Measurements from ENCODE around the gene PHACTR3. TPM values are rescaled to one million over a fixed set of nuclear protein-coding genes. Genes with fewer than 3 reads are reported as not detected.

The PHACTR3 gene
- total RNA-seq, 2 donors from 2014 or later: 0.13 TPM; not detected in 1

- TF ChIP-seq CTCF (conservative IDR thresholded peaks at IDR 0.05): no peak
- H3K9me3 Mint-ChIP-seq: no peaks in the 10 kb centered on the region
- Histone ChIP-seq H3K4me3 (ENCODE audit: low read length) (no peak overlapping the region), H3K27me3 (ENCODE audit: control insufficient read depth, insufficient read depth, low read length, poor library complexity, severe bottlenecking) (peaks cover 81% of the 10 kb centered on the region), H3K4me1 (ENCODE audit: control insufficient read depth, insufficient read depth, low read length) (no peaks in the 10 kb centered on the region), H3K9me3 (ENCODE audit: control insufficient read depth, low read length) (no peaks in the 10 kb centered on the region), H3K36me3 (ENCODE audit: control insufficient read depth, insufficient read depth, low read length) (no peaks in the 10 kb centered on the region), H3K27ac (ENCODE audit: low read depth, low read length) (no peak overlapping the region), H3K9ac (ENCODE audit: extremely low read depth, low read length, poor library complexity, severe bottlenecking) (no peak overlapping the region)
- H3K27ac Mint-ChIP-seq: no peak overlapping the region
- H3K4me3 Mint-ChIP-seq: no peak overlapping the region
- DNase-seq: peak; percentile 17
- WGBS, 2 experiments (ENCODE audit: insufficient coverage in 1 of 2, insufficient read length in 1 of 2): 53 to 54% methylated on average over 3 of the region's 3 CpGs
- H3K4me1 Mint-ChIP-seq: peaks cover 3% of the 10 kb centered on the region
- no peaks in the 10 kb centered on the region for H3K36me3 Mint-ChIP-seq (ENCODE audit: low read depth)
- peaks cover 87% of the 10 kb centered on the region for H3K27me3 Mint-ChIP-seq (ENCODE audit: insufficient read depth)
Observed at GRCh38 chr20:59574308-59574707, 30.0 kb upstream of the PHACTR3 start.

- Mint-ChIP-seq H3K4me1 (peaks cover 3% of the 10 kb centered on the region), H3K27ac (no peak overlapping the region), H3K4me3 (no peak overlapping the region), H3K9me3 (no peaks in the 10 kb centered on the region), H3K36me3 (ENCODE audit: low read depth) (no peaks in the 10 kb centered on the region), H3K27me3 (ENCODE audit: insufficient read depth) (peaks cover 87% of the 10 kb centered on the region)
- DNase-seq: no peak
- no peak overlapping the region for H3K27ac ChIP-seq (ENCODE audit: low read depth, low read length)
- H3K9me3 ChIP-seq (ENCODE audit: control insufficient read depth, low read length): no peaks in the 10 kb centered on the region
- H3K4me1 ChIP-seq (ENCODE audit: control insufficient read depth, insufficient read depth, low read length): no peaks in the 10 kb centered on the region
- TF ChIP-seq CTCF (conservative IDR thresholded peaks at IDR 0.05): no peak
- H3K4me3 ChIP-seq (ENCODE audit: low read length): no peak overlapping the region
- H3K9ac ChIP-seq (ENCODE audit: extremely low read depth, low read length, poor library complexity, severe bottlenecking): no peak overlapping the region
- 64% methylated on average over 5 of the region's 5 CpGs; no CpG with 5 or more reads in 1 of the 2 experiments for WGBS, 2 experiments (ENCODE audit: insufficient coverage in 1 of 2, insufficient read length in 1 of 2)
- H3K36me3 ChIP-seq (ENCODE audit: control insufficient read depth, insufficient read depth, low read length): no peaks in the 10 kb centered on the region
- peaks cover 84% of the 10 kb centered on the region for H3K27me3 ChIP-seq (ENCODE audit: control insufficient read depth, insufficient read depth, low read length, poor library complexity, severe bottlenecking)
Observed at GRCh38 chr20:59575216-59575615, 29.1 kb upstream of the PHACTR3 start.

- no peaks in the 10 kb centered on the region for H3K9me3 ChIP-seq (ENCODE audit: control insufficient read depth, low read length)
- H3K9ac ChIP-seq (ENCODE audit: extremely low read depth, low read length, poor library complexity, severe bottlenecking): no peak overlapping the region
- 75 to 80% methylated on average over 1 of the region's 1 CpG for WGBS, 2 experiments (ENCODE audit: insufficient coverage in 1 of 2, insufficient read length in 1 of 2)
- no peaks in the 10 kb centered on the region for H3K4me1 ChIP-seq (ENCODE audit: control insufficient read depth, insufficient read depth, low read length)
- Mint-ChIP-seq H3K27ac (no peak overlapping the region), H3K9me3 (no peaks in the 10 kb centered on the region), H3K4me1 (peaks cover 3% of the 10 kb centered on the region), H3K27me3 (ENCODE audit: insufficient read depth) (peaks cover 88% of the 10 kb centered on the region), H3K4me3 (no peak overlapping the region), H3K36me3 (ENCODE audit: low read depth) (no peaks in the 10 kb centered on the region)
- no peak overlapping the region for H3K27ac ChIP-seq (ENCODE audit: low read depth, low read length)
- H3K4me3 ChIP-seq (ENCODE audit: low read length): no peak overlapping the region
- no peak for TF ChIP-seq CTCF (conservative IDR thresholded peaks at IDR 0.05)
- DNase-seq: no peak
- H3K27me3 ChIP-seq (ENCODE audit: control insufficient read depth, insufficient read depth, low read length, poor library complexity, severe bottlenecking): peaks cover 88% of the 10 kb centered on the region
- H3K36me3 ChIP-seq (ENCODE audit: control insufficient read depth, insufficient read depth, low read length): no peaks in the 10 kb centered on the region
Observed at GRCh38 chr20:59575653-59576052, 28.7 kb upstream of the PHACTR3 start.
